OCI-M1 (cell line): ENCODE results near the gene CSK.

Source experiments
- DNase-seq: peaks from one replicate; lab custom pipeline; 2025; lab: John Stamatoyannopoulos, UW

Gene CSK

DNA sequence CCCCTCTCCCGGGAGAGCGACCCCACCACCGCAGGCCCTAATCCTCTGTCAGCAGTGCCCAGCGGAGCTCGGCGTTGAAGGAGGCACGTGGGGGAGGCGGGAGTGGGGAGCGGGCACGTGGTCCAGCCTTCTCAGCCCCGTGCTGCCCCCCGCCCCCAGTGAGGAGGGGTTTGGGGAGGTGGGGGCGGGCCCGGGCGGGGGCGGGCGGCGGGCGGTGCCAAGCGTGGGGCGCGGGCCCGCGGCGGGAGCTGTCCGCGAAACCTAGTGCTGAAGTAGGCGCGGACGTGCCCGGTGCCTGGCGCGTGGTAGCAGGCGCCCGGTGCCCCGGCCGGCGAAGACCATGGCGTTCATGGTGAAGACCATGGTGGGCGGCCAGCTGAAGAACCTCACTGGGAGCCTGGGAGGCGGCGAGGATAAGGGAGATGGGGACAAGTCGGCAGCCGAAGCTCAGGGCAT lies 44.5 kb downstream of the CSK start, which contains the start of gene CPLX3:
Gene CPLX3, plus strand, starts transcription at position 264 of the 456 bp plus-strand sequence. Its CDS starts 77 bp downstream, at position 341.
- peak; percentile 10 for DNase-seq

DNA sequence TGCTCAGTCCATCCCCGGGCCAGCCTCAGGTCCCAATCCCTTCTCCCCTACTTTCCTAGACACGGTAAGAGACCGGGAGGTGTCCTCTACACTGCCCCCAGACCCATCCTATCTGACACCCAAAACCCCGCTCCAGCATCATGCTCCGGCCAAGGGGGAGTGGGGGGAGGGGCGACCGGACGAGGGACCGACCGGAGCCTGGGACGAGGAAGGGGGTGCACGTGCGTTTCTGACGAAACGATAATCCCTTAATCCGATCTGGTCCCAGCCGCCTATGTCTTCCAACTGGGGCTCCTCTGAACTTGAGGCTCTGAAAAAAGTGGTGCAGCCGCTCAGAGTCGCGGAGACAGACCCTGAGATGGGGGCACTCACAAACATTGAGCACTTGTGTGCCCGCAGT lies 45.0 kb downstream of the CSK start:
- DNase-seq = no peak

DNA sequence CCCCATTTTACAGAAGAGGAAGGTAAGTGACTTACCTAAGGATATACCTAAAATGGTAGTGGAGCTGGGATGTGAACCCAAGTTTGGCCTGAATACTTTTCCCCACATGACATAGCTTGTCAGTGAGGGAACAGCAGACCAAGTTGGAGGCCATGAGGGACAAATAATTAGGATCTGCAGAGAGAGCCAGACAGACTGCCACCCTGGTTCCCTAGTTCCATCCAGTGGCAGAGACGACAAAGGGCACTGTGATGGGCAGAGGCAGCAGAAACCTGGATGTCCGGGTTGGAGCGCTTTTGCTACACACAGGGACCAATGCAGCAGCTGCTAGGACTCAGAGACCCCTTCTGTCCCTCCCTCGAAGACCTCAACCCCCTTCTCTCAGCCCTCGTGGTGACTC lies 45.7 kb downstream of the CSK start:
- no peak for DNase-seq

DNA sequence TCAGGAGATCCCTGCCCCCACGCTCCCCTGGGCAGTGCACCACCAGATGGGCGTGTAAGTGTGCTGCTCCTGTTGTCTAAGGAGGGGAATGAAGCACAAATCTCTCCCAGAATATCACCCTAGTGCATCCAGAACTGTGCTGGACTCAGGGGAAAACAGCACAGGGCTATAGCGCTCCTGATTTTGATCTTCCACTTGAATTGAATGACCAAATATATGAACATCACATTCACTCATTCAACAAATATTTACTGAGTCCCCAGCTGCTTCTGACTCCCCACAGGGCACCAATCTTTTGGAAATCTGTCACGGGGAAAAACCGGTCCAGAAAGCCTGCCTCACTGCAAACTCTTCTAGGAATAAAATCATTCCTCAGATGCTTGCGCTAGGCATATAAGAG lies 47.0 kb downstream of the CSK start:
- DNase-seq = no peak

DNA sequence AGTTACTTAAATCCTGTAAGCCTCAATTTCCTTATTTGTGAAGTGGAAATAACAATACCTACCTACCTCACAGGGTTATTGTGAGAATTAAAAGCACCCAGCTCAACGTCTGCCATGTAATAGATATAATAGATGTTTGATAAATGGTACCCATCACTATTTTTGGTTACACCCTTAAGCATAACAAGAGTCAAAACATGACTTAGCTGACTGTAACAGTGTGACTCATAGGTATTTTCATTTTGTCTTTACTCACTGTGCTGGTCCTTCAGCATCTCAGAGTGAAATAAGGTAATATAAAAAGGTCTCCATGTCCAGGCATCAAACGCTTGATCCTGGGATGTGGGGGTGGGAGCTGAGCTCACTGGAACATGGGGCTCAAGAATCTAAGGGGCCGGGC lies 47.6 kb downstream of the CSK start:
- no peak for DNase-seq

DNA sequence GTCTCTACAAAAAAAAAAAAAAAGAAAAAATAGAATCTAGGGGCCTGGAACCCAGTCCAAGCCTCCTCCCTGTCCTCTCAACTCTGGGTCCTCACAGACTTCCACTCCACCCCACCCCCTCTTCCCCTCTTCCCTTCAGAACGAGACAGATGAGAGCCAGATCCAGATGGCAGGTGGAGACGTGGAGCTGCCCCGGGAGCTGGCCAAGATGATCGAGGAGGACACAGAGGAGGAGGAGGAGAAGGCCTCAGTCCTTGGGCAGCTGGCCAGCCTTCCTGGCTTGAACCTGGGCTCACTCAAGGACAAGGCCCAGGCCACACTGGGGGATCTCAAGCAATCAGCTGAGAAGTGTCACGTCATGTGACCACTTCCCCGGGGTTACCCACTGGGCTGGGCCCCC lies 48.1 kb downstream of the CSK start:
- no peak for DNase-seq

DNA sequence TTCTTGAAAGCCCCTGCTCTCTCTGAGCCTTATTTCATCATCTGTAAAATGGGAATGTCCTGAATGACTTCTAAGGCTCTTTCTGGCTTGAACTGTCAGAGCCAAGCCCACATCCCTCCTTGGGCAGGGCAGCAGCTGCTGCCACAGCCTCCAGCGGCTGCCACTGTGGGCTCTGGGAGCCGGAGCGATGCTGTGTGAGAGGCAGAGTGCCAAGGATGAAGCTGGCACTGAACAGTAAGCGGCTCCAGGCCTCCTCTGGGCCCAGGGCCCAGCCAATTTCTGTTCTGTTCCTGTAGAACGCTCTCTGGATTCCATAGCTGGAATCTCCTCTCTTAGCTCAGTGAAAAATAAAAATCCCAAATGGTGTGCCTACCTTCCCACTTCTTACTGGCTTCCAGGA lies 49.0 kb downstream of the CSK start:
- DNase-seq = no peak

DNA sequence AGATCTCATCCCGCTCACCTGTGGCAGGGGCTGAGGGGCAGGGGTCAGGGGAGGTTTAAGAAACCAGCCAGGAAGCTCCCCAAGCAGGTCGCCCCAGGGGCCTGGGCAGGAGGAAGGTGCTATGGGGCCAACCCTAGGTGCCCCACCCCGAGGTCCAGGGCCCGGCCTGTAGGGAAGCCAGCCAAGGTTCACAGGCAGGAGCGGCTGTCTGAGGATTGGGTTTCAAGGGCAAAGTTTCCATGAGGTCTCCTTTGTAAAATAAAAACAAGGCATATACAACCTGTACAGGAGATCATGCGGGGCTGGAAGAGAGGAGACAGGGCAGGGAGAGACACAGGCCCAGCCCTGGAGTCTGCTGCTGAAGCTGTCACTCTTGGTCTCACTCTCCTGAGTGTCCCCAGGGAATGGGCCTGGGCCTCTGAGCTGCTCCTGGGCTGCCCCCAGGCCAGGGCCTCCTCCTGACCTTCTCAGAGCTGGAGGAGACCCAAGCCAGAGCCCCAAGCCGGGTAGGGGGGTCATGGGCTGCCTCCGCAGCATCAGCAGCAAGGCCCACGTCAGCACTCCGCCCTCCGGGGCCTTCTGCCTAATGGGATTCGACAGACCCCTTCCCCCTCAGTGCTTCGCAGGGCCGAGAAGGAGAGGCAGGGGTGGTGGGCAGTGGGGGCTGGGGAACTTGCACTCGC lies 50.1 kb downstream of the CSK start:
- DNase-seq = no peak

DNA sequence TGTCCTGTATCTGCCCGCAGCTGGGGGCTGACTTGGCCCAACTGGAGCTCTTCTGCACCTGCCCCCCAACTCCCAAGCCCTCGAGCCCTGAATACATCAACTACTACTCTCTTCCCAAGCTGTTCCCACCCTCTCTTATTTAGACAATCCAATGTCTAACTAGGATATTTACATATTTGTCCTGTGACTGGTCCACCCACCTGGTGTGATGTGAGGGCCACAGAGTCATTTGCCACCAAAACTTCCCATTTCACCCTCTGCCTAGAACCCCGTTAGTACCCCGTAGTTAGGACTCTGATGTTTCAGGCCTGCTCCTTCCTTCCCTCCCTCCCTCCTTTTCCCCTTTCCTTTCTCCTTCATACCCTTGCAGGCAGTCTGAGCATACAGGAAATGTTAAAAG lies 50.9 kb downstream of the CSK start:
- no peak for DNase-seq

DNA sequence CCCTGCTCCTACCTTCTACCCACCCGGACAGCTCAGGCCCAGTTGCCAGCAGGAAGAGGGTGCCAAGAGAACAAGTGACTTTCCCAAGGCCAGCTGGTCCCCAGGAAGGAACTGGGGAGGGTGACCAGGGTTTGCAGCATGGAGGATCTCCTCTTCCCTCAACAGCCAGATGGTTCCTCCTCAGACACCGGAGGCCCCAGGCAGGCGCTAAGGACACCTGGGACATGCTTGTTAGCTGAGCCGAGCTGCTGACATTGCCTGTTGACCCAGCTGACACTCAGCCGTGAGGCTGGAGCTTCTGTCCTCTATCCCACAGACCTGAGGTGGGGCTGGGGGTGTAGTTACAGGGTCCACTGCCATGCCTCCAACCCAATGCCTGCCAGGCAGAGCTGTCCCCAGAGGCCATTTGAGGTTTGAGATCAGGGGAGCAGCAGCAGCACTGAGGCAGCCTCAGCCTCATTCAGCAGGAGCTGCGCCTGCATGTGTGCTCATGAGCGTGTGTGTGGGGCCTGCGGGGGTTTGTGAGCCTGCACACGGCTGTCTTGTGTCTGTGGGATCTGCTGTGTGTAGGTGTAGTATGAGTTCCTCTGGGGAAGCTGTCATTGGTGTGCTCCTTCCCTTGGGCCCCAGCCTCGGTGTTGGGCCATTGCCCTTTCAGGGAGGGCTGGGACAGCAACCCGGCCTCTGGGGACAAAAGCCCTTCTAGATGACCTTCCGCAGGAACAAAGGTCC lies 51.7 kb downstream of the CSK start:
- DNase-seq = no peak

DNA sequence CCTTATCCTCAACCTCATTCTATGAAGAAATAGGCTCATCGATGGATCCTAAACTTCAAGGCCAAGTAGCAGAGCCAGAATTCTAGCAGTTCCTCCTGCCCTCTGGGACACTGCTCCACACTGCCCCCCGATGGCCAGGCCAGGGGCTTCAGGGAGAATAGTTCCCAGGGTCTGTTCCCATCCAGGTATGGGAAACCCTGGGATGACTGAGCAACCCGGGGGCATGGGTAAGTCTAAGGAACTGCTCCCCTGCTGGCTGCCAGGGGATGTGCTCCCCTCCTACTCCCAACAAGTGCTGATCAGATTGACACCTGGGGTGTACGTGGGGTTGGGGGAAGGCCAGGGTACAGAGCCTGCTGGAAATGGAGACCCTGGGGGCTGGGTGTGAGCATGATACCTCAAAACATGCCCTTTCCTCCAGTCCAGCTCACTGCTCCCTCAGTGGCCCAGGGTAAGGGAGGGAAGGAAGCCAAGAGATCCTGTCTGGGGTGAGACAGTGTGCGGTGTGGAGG lies 53.5 kb downstream of the CSK start:
- DNase-seq = peak; percentile 66

DNA sequence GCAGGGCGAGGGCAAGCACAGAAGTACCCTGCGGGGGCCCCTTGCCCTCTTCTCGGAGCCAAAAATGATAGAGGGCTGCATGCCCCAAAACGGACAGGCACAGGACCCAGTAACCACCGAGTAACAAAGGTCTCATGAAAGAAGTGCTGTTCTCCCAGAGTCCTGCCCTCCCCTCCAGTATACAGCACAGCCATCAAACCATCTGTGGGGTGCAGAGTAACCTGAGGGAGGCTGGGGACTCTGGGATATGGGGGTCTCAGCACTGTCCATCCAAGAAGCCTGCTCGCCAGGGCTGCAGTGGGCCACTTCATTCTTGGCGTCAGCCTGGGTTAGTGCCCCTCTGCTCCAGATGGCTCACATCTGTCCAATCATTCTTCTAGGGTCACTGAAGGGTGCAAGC lies 55.0 kb downstream of the CSK start:
- no peak for DNase-seq

DNA sequence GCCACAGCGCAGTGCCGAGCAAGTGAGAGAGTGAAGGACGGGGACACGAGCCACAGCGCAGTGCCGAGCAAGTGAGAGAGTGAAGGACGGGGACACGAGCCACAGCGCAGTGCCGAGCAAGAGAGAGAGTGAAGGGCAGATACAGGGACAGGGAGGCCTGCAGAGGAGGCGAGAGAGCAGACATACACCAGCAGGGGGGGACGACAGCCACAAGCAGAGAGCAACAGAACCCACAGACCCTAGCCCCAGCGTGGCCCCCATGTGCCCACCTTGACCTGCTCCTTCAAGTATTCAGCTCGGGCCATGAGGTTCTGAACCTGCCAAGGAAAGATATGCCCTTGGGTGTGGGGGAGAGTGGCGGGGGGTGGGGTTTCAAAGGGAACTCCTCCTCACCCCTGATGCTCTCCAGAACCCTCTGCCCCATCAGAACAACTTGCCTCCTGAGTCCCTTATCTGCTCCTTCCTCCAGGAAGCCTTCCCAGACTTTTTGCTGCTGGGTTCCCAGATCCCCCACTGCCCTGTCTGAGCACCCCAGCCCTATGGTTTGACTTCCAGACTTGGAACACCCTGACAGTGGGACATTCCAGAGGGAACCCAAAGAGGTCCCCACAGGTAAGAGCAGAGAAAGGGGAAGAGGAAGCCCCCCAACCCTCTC lies 55.7 kb downstream of the CSK start:
- DNase-seq = no peak

DNA sequence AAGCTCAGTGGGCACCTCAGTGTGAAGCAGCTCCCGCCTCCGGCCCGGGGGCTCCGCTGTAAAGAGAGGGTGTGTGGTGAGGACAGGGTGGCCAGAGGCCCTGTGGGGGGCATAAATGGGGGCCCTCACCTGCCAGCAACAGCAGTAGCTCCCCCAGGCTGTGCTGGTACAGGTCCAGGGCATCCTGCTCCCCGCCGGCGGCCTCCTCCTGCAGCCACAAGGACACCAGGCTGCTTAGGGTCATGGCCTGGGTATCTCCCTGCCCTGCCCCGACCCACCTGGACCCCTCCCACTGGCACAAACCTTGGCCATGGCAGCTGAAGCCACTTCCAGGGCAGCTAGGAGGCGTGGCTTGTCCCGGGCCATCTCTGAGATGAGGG lies 56.2 kb downstream of the CSK start:
- DNase-seq = no peak

DNA sequence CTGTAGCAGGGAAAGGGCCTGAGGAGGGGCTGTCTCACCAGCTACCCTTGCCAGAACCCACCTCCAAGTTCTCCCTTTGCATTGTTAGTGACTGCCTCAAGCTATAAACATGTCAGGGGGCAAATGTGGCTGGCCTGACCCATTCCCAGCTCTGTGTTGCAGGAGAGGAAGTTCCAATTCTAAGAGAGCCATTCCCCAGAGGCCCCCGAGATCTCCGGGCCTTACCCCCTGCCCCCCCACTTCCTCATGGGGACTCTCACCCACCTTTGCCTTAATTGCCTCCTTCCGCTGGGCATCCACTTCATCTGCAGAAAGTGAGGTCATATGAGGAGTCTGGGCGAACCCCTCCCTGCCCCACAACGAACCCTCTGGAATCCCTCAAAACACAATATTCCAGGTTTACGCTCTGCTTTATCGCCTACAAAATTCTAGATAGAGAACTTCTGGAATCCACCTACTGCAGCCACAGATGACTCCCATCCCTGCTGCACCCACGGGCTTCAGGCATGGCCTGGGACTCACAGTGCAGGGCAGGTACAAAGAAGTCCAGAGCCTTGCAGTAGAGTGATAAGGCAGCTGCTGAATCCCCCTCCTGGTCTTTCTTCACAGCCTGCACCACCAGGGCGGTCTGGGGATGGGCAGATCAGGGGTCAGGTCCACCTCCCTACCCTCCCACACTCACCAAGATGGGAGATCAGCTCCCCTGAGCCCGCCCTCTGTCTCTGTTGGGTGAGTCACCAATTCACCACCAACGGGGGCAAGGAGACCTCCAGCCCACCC lies 57.1 kb downstream of the CSK start:
- no peak for DNase-seq

DNA sequence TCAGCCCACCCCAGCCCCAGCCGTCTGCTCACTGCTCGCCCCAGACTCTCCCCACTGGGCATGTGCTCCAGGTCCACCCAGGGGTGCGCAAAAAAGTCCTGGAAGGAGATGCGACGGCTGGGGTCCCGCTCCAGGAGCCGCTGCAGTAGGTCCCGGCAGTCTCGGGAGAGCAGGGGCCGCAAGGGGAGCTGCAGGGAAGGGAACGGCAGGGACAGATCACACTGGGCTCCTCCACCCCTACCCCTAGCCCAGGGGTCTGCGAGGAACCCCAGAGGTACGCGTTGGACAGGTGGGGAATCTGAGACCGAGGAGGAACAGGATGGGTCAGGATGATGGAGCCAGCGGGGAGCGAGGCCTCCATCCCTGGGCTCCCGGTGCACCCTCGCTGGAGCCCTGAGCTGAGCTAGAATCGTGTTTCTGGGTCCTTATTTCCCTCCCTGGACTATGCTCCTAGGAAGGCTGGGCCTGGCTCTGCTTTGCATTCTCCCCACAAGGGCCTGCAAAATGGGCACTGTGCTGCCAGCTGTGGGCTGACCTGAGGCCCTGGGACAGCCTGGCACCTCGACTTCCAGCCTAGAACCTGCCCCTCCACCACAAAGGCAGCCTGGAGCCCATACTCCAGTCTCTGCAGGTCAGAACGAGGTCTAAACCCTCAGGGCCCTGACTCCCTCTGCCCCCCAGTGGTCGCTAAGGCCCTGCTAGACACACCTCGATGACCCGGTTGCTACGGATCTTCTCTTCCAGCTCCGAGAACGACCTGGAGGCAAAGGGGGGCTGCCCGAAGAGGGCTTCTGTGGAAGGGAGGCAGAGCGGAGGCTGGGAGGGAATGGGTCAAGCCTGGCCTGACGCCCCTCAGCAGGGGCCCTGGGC lies 57.9 kb downstream of the CSK start:
- DNase-seq = no peak

DNA sequence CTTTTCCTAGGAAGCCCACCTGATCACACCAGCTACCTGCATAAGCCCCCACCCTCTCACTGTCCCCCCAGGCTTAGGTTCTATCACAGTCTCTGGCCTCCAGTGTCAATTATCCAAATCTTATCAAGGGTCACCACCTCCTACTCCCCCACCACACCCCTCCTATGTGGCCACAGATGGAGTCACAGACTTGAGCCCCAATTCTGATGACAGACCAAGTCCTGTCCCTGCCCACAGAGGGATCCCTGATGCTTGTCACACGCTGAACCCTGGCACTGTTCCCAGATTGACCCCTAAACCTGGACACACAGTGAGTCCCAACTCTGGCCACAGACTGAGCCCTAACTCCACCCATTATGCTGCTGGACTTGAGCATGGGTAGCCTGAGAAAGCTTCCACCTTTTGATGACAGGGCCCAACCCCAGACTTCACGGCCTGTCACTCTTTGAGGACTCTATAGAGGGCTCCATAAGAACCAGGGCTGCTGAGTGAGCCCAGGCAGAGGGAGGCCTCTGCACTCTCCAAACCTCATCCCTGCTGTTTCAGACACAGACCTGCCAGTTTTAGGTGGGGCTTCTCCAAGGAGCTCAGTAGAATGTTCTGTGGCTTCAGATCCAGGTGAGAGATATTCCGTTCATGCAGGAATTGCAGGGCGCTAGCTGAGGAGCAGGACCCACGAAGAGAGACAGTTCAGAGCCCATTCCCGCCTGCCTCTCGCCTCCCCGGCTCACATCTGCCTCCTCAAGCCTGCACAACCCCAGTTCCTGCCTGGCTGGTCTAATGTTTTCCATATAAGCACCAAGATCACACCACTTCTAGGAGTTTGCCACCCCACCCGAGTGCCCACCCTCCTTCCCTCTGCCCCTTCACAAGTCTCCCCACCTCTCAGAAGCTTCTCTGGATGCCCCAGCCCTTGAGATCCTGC lies 59.2 kb downstream of the CSK start:
- DNase-seq = no peak

DNA sequence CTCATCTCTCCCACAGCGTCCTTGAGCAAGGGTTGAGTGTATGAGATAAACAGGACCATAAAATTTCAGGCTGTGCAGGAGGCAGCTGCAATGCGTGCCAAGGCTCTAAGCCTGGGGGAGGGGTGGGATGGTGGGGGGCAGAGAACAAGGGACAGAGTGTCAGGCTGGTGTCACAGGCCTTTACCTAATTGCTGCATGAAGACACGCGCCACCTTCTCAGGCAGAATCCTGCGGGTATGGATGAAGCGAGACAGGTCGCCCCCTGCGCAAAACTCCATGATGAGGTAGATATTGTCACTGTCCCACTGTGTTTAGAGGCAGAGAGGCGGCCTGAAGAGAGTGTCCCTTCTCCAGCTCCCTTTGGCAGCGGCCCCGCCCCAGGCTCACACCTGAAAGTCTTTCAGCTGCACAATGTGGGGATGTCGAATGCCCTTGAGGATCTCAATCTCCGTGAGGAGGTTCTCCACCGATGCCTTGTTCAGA lies 60.1 kb downstream of the CSK start:
- no peak for DNase-seq

DNA sequence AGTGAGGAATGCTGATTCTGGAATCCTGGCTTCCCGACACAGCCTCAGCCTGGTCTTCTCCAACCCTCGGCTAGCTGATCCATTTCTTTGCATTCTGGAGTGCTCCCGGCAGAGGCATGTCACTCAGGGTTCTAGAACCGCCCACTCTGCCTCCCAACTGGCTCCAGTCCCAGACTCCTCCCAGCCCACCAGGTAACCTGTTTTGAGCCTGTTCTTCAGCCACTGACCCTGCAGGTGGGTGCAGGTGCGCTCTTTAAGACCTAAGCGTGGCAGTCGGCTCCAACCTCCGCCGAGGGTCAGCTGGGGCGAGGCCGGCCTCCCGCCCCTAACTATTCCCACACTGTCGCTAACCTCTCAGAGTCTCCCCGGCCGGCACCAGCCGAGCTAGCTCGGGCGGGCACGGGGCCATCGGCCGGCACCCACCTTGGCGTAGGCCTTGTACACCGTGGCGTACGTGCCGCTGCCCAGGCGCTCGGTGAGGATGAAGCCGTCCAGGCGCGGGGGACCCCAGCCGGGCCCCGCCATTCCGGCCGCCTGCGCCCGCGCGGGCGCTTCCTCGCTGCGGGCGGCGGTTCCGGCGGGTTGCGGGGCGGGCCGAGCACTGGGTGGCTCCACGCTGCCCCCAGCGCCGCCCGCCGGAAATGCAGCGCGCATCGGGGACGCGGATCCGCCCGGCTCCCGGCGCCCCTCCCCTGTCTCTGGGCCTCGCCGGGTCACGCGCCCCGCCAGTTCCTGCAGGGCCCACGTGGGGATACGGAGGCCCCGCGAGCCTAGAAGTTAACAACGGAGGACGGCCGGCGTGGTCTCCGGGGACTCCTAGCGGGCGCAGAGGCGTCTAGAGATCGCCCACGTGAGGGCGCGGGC lies 60.9 kb downstream of the CSK start, which contains the start of gene ULK3:
Gene ULK3, minus strand, starts transcription at position 576 of the 864 bp plus-strand sequence. Its CDS starts 51 bp downstream, at position 525.
- DNase-seq = peak; percentile 95
